K562 (cell line): Measurements from ENCODE around the gene CCDC183. TPM values are rescaled to one million over a fixed set of nuclear protein-coding genes. Genes with fewer than 3 reads are reported as not detected.

Experiments
- DACH1 ChIP-seq: fragments of 450-650 bp; IDR thresholded peaks from 2 replicates; pipeline ENCODE4 v1.6.1; 2018; ENCODE audit not compliant: partially characterized antibody
- EGR1 ChIP-seq: fragments of 450-650 bp; conservative IDR thresholded peaks from 2 replicates; pipeline ENCODE4 v1.6.1; 2017; ENCODE audit warnings: mild to moderate bottlenecking
- GTF3C2 ChIP-seq: IDR thresholded peaks from 3 replicates; pipeline ENCODE4 v1.6.1; 2011; ENCODE audit warnings: borderline replicate concordance, mild to moderate bottlenecking, moderate library complexity; ENCODE audit not compliant: insufficient read length; ENCODE audit errors: extremely low read depth
- HDAC1 ChIP-seq, 2 experiments: fragments of 450-650 bp; IDR thresholded peaks; 2 replicates each; pipeline ENCODE4 v1.6.1; 2016 to 2017; ENCODE audit warnings: inconsistent platforms in 1 of 2, mild to moderate bottlenecking in 1 of 2, moderate library complexity in 1 of 2
- KAT2B ChIP-seq: IDR thresholded peaks from one replicate; pipeline ENCODE4 v1.6.1; 2012; ENCODE audit warnings: low read depth, mild to moderate bottlenecking, control low read depth, inconsistent platforms, low read length, moderate library complexity
- MAZ ChIP-seq, 2 experiments: fragments of 450-650 bp in 1 of 2; sonication (generic) in 1 of 2; formaldehyde crosslinking; IDR thresholded peaks in 1 of 2; conservative IDR thresholded peaks in 1 of 2; 2 replicates each; pipeline versions ENCODE4 v1.4.0 to v1.5.0; 2020; ENCODE audit warnings: mild to moderate bottlenecking in 1 of 2, missing genetic modification reagents in 1 of 2
- NFXL1 ChIP-seq: fragments of 450-650 bp; formaldehyde crosslinking; IDR thresholded peaks from 2 replicates; pipeline ENCODE4 v1.4.0; 2021; ENCODE audit warnings: mild to moderate bottlenecking
- NRF1 ChIP-seq, 2 experiments: fragments of 450-650 bp; IDR thresholded peaks in 1 of 2; conservative IDR thresholded peaks in 1 of 2; 2 replicates each; pipeline ENCODE4 v1.6.1; 2014; ENCODE audit warnings: mild to moderate bottlenecking in 2 of 2
- RBBP5 ChIP-seq: fragments of 200-600 bp; sonication (generic); IDR thresholded peaks from 2 replicates; pipeline ENCODE4 v1.6.1; 2012; ENCODE audit warnings: borderline replicate concordance, mild to moderate bottlenecking, low read length, control low read depth, inconsistent platforms; ENCODE audit not compliant: insufficient read depth, poor library complexity, severe bottlenecking
- RBFOX2 ChIP-seq: fragments of 200-400 bp; formaldehyde crosslinking; IDR thresholded peaks from 2 replicates; pipeline ENCODE4 v1.6.1; 2017; ENCODE audit warnings: low read depth, mild to moderate bottlenecking, low read length, moderate library complexity
- RCOR1 ChIP-seq, 2 experiments: IDR thresholded peaks; 2 replicates each; pipeline ENCODE4 v1.6.1; 2012; ENCODE audit warnings: low read depth in 2 of 2, low read length in 2 of 2, borderline replicate concordance in 1 of 2, improper control_type of control experiment in 1 of 2
- SAFB ChIP-seq: fragments of 200-400 bp; formaldehyde crosslinking; IDR thresholded peaks from 2 replicates; pipeline ENCODE4 v1.6.1; 2017; ENCODE audit warnings: low read depth, low read length, borderline replicate concordance
- SIX5 ChIP-seq, 2 experiments: IDR thresholded peaks; 2 replicates each; pipeline ENCODE4 v1.6.1; 2011; ENCODE audit warnings: low read length in 2 of 2, borderline replicate concordance in 1 of 2, low read depth in 1 of 2, mild to moderate bottlenecking in 1 of 2, moderate library complexity in 1 of 2; ENCODE audit not compliant: insufficient read depth in 1 of 2
- TOE1 ChIP-seq, 2 experiments: fragments of 450-650 bp in 1 of 2; sonication (generic) in 1 of 2; formaldehyde crosslinking in 1 of 2; IDR thresholded peaks; 2 replicates each; pipeline versions ENCODE4 v1.7.1 to v1.8.0; 2016 to 2022; ENCODE audit warnings: borderline replicate concordance in 2 of 2, mild to moderate bottlenecking in 2 of 2, antibody characterized with exemption in 1 of 2, inconsistent platforms in 1 of 2, low read depth in 1 of 2, missing genetic modification reagents in 1 of 2, moderate library complexity in 1 of 2
- VEZF1 ChIP-seq: fragments of 200-800 bp; sonication (Bioruptor generic); IDR thresholded peaks from 2 replicates; pipeline ENCODE4 v1.6.1; 2017; ENCODE audit warnings: missing genetic modification characterization, missing compliant biosample characterization
- ZBTB7A ChIP-seq: IDR thresholded peaks from 2 replicates; pipeline ENCODE4 v1.6.1; 2011; ENCODE audit warnings: low read depth, mild to moderate bottlenecking, low read length, moderate library complexity, borderline replicate concordance; ENCODE audit not compliant: control insufficient read depth
- ZNF184 ChIP-seq: sonication (generic); formaldehyde crosslinking; IDR thresholded peaks from 2 replicates; pipeline ENCODE4 v1.5.0; 2020; ENCODE audit warnings: missing genetic modification reagents
- polyA plus RNA-seq, 8 experiments: library from polyadenylated mRNA; depleted of rRNA in 4 of 8; stranded (reverse) in 5 of 8; unstranded in 3 of 8; fragments of >200 nt; fragmentation: Nextera tagmentation in 2 of 8; fragmentation: Illumina TruSeq in 1 of 8; extraction: Ambion mirVana in 2 of 8; extraction: Trizol in 1 of 8; gene quantifications; 2 replicates each; pipeline versions ENCODE4 v1.2.1 to v1.2.3, GENCODE V29; 2011 to 2014; ENCODE audit warnings: inconsistent platforms in 1 of 8, missing spikeins in 1 of 8
- total RNA-seq, 7 experiments: library from RNA; depleted of rRNA in 6 of 7; stranded (reverse); fragments of >200 nt in 6 of 7; fragmentation: Illumina TruSeq in 2 of 7; extraction: Trizol in 2 of 7; gene quantifications; 2 replicates each; pipeline versions ENCODE4 v1.2.1 to v1.2.3, GENCODE V29; 2011 to 2021; ENCODE audit warnings: low replicate concordance in 1 of 7
- TF ChIP-seq, protein P1 (sequence below): fragments of 450-650 bp; formaldehyde crosslinking; IDR thresholded peaks from 2 replicates; pipeline ENCODE4 v1.4.0; 2020; ENCODE audit warnings: mild to moderate bottlenecking, mixed read lengths

The CCDC183 gene
- total and polyA plus RNA-seq, 9 of the 15 experiments (the other 6 are each of a cell fraction or from before 2014, with no cell fraction given): 0.21 to 0.60 (median 0.29) TPM; not detected in 4

- TF ChIP-seq NRF1 (conservative IDR thresholded peaks at IDR 0.05 in 1 of 2, IDR thresholded peaks at IDR 0.05 in 1 of 2) (peak; percentile 75 to 78), HDAC1 (IDR thresholded peaks at IDR 0.05) (peak in 1 of 2 experiments; percentile 28; a peak in 1 of 4 replicates), KAT2B (no peak), VEZF1 (CRISPR knock-in tag) (peak; percentile 75), MAZ (CRISPR knock-in tag; conservative IDR thresholded peaks at IDR 0.05 in 1 of 2, IDR thresholded peaks at IDR 0.05 in 1 of 2) (peak; percentile 5 to 91; a peak in 3 of 4 replicates), RBBP5 (peak; percentile 51), NFXL1 (CRISPR knock-in tag) (no peak), ZBTB7A (peak; percentile 58), RBFOX2 (peak; percentile 47), EGR1 (peak; percentile 35; the same call in 1 of the 2 replicates), TOE1 (IDR thresholded peaks at IDR 0.05; ENCODE audit: borderline replicate concordance) (0 out of 2 replicates have a peak, but pooled peaks have one; percentile 22), TOE1 (CRISPR knock-in tag; IDR thresholded peaks at IDR 0.05; ENCODE audit: borderline replicate concordance, low read depth) (no peak), RCOR1 (IDR thresholded peaks at IDR 0.05; ENCODE audit: borderline replicate concordance in 1 of 2, low read depth in 2 of 2, low read length in 2 of 2) (0 out of 4 replicates have a peak, but pooled peaks of 1 of the 2 experiments have one; percentile 15), SIX5 (IDR thresholded peaks at IDR 0.05; ENCODE audit: borderline replicate concordance in 1 of 2, insufficient read depth in 1 of 2, low read depth in 1 of 2, low read length in 2 of 2) (no peak), SAFB (peak; percentile 61; the same call in 1 of the 2 replicates), GTF3C2 (no peak), DACH1 (no peak), ZNF184 (no peak)
- TF ChIP-seq, protein P1, sequence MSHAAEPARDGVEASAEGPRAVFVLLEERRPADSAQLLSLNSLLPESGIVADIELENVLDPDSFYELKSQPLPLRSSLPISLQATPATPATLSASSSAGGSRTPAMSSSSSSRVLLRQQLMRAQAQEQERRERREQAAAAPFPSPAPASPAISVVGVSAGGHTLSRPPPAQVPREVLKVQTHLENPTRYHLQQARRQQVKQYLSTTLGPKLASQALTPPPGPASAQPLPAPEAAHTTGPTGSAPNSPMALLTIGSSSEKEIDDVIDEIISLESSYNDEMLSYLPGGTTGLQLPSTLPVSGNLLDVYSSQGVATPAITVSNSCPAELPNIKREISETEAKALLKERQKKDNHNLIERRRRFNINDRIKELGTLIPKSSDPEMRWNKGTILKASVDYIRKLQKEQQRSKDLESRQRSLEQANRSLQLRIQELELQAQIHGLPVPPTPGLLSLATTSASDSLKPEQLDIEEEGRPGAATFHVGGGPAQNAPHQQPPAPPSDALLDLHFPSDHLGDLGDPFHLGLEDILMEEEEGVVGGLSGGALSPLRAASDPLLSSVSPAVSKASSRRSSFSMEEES: no peak
Measured at GRCh38 chr9:136799854-136800657, 3.9 kb downstream of the CCDC183 start (continued).
